Measurements from ENCODE around the gene ITGB5.
"Not testable (repeated sequence)": the region's sequence is repeated elsewhere in the genome, so short reads cannot be mapped to it uniquely, and the experiment has no call there.

Gene ITGB5

GRCh38 chr3:124834723-124835718 is 52.1 kb downstream of the ITGB5 start:
- peak; percentile 77 for DNase-seq

DNA sequence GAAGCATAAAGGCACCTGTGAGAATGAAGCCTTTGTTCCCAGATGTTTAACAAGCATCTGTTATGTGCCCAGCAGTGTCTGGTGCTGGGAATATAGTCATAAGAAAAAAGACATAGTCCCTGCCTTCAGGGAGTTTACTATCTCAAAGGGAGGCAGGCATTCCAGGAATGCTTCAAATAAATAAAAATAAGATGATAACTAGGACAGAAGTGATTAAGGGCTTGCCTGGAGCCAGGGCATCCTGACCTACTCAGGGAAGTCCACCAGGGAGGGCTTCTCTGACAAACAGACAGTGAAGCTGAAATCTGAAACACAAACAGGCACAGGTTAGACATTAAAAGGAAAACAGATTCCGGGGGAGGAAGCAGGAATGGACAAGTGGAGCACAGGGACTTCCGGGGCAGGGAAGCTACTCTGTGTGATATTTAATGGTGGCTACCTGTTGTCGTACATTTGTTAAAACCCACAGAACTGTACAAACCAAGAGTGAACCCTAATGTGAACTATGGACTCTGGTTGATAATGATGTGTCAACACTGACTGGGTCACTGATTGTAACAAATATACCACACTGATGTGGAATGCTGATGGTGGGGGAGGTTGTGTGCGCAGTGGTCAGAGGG is 53.3 kb downstream of the ITGB5 start:
- no peak for DNase-seq

GRCh38 chr3:124832782-124833709 is 54.1 kb downstream of the ITGB5 start:
- DNase-seq: no peak

- DNase-seq: no peak
These were observed 55.5 kb downstream of the ITGB5 start for GRCh38 chr3:124831628-124832199.

DNA sequence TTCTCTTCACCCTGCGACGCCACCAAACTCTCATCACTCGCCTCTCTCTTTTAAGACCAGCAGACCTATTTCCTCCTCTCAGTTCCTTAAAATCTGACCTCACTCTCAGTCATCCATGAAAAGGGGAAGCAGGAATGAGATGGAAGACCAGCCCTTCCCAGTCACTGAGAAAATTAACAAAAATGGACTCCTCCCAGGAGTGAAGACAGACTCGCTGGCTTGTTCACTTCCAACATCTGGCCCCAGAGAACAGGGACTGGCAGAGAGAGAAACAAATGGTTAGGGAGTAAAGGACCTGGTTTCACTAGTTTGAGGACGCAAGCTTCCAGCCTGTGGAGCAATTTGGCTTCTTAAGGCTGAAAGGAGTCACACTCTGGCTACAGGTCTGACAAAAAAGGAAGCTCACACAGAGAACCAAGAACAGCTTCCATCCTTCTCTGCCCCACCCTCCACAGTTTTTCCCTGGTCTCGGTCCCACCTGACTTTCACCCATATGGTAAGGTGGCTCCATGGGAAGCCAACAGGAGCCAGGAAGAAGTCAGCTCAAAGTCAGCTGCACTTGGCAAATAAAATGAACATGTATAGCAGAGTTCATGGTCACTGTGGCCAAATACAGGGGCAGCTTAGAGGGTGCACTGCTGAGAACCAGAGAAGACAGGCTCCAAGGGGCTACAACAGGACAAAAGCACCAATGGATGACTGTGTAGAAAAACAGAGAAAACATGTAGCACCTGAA is 57.2 kb downstream of the ITGB5 start:
- DNase-seq: no peak

DNA sequence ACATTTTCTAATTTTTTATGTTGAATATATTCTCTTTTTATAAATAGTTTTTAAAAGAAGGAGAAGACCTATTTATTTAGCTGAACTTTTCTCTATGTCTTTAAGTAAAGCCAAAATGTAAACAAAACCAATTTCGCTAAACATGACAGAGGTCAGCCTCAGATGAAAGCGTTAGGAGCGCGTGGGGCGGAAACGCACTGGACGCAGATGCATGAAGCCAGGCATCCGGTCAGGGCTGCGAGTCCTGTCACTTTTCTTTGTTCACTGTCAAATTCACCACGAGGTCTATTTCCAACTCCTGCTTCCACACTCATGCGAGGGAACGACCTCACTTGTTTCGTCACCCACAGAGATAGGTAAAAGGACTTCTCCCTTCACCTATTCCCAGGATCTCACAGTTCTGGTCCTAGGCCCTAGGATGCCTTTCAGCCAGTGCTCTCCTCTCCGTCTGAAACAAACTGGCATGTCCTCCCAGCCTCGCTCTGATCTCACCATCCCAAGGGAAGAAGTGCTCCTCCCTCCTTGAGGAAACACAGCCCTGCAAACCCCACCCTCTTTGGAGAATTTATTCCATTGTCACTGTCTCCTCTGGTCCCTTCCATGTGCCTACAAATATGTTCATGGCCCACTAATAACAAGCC is 57.9 kb downstream of the ITGB5 start:
- no peak for DNase-seq

- not testable (repeated sequence) for DNase-seq
These were observed 59.5 kb downstream of the ITGB5 start for GRCh38 chr3:124827476-124828206.

GRCh38 chr3:124826703-124827102 is 60.5 kb downstream of the ITGB5 start:
- no peak for DNase-seq

DNA sequence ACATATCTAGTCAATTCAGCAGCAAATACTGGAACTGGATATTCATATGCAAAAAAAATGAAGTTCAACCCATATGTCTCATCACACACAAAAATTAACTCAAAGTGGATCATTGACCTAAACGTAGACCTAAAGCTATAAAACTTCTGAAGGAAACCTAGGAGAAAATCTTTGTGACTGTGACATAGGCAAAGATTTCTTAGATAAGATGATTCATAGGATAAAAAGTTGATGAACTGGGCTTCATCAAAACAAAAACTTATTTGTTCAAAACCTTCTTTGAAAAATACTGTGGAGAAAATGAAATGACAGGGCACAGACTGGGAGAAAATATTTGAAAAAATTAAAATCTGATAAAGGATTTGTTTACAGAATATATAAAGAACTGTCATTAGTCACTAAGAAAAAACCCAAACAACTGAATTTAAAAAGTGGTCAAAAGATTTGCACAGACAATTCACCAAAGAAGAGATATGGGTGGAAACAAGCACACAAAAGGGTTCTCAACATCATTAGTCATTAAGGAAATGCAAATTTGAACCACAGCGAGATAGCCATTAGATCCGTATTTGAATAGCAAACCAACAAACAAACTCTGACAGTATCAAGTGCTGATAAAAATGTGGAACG is 62.8 kb downstream of the ITGB5 start:
- DNase-seq: no peak

GRCh38 chr3:124823648-124824047 is 63.5 kb downstream of the ITGB5 start:
- DNase-seq: no peak

GRCh38 chr3:124823206-124823605 is 64.0 kb downstream of the ITGB5 start:
- no peak for DNase-seq

GRCh38 chr3:124821356-124821755 is 65.8 kb downstream of the ITGB5 start:
- DNase-seq: no peak

DNA sequence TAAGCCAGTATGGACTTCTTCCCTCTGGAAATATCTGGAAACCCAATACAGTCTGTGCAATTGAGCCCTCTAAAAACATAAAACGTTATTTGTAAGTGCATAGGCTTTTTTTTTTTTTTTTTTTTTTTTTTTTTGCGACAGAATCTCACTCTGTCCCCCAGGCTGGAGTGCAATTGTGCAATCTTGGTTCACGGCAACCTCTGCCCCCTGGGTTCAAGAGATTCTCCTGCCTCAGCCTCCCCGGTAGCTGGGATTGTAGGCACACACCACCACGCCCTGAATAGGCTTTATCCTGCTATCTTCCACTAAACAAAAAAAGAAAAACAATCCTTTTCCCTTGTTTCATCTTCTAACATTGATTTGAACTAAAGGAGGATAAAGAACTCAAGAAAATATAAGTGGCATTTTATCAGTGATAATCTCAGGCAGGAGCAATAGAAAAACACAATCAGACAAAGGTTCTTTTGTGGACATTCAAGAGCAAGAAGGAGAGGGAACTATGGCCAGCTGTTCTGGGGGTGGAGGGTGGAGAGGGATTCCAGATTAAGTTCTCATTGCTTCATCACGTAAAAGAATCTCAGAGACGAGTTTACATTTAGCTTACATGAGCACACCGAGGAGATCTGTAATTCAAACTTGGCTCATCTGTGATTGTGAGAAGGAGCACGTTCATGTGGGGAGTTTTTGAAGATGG is 68.6 kb downstream of the ITGB5 start:
- DNase-seq: no peak

DNA sequence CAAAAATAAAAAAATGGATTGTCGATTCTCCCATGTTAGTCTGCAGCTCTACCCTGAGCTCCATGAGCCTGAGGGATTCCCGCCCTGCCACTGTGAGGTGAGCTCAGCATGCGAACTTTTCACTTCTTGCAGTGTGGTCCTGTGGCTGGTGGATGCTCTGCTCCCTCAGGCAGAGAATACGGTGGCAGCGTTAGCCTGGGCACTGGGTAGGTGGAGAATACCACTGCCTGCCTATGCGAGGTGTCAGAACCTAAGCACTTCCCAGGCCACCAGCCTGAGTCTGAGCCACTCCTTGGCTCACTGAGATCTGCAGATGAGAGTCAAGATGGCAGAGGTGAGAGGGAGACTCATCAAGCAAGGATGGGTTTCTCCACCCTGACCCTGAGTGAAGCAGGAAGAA is 70.1 kb downstream of the ITGB5 start:
- no peak for DNase-seq

GRCh38 chr3:124816206-124816605 is 71.0 kb downstream of the ITGB5 start:
- no peak for DNase-seq

DNA sequence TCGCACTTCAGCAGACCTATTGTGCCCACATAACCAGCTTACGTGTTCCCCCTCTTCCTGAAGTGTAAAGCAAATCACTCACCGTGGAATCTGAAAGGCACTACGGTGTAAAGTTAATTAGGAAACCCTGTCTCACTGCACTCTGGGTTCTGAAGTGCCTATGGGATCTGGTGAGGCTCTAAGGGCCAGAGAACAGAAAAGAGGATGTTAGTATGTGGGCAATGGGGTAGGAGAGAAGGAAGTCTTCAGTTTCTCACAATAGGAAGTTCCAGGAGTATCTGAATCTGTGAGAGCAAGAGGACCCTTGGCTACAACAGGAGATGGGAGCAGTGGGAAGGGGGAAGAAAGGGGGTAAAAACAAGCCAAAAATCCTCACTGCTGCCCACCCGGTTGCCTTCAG is 71.4 kb downstream of the ITGB5 start:
- no peak for DNase-seq

- no peak for DNase-seq
These were observed 72.3 kb downstream of the ITGB5 start for GRCh38 chr3:124814620-124815421.

DNA sequence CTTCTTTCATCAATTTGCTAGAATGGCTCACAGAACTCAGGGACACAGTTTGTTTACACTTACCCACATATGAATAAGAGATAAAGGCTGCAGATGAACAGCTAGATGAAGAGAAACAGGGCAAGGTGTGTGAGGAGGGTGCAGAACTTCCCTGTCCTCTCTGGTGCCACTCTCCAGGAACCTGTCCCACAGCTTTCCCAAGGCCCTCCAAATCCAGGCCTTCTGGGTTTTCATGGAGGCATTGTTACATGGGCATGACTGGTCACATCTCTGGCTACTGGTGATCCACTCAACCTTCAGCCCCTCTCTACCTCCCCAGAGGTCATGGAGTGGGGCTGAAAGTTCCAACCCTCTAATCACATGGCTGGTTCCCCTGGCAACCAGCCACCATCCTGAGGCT is 73.6 kb downstream of the ITGB5 start:
- no peak for DNase-seq
